T-helper 17 cell (primary cell): ENCODE measurements around the gene GATAD2A. TPM values are rescaled to one million over a fixed set of nuclear protein-coding genes. Genes with fewer than 3 reads are reported as not detected.
"Not testable (repeated sequence)": the region's sequence is repeated elsewhere in the genome, so short reads cannot be mapped to it uniquely, and the experiment has no call there.

ENCODE experiments used
- ATAC-seq: fragments of 150-1000 bp; cut with Tn5 transposase; 2 replicates; pipeline ENCODE4 v1.10.0; 2021; ENCODE audit warnings: mild to moderate bottlenecking, moderate library complexity
- DNase-seq, 3 donors: peaks; one replicate each; pipeline versions ENCODE4 v3.0.0 to v3.0.0-alpha.2; 2020 to 2021
- H3K9me3 ChIP-seq: one replicate; pipeline ENCODE4 v1.7.0; 2013; ENCODE audit warnings: low read length, mild to moderate bottlenecking; ENCODE audit not compliant: control insufficient read depth, poor library complexity, severe bottlenecking
- H3K27ac Mint-ChIP-seq: one replicate; pipeline ENCODE4 v1.8.0; 2022; ENCODE audit warnings: mild to moderate bottlenecking, moderate library complexity, mixed read lengths
- H3K27me3 Mint-ChIP-seq: one replicate; pipeline ENCODE4 v1.8.0; 2022; ENCODE audit warnings: mixed read lengths
- H3K36me3 Mint-ChIP-seq: one replicate; pipeline ENCODE4 v1.8.0; 2022; ENCODE audit warnings: low read depth, mixed read lengths
- H3K4me1 Mint-ChIP-seq: one replicate; pipeline ENCODE4 v1.8.0; 2022; ENCODE audit warnings: mild to moderate bottlenecking, mixed read lengths
- H3K4me3 Mint-ChIP-seq: one replicate; pipeline ENCODE4 v1.8.0; 2022; ENCODE audit warnings: mild to moderate bottlenecking, moderate library complexity, mixed read lengths
- total RNA-seq, 4 donors: library from RNA in 2 of 4; stranded (reverse) in 2 of 4; gene quantifications; one replicate each; pipeline ENCODE4 v1.2.3 and lab custom pipeline; 2022 to 2026

Gene GATAD2A, protein sequence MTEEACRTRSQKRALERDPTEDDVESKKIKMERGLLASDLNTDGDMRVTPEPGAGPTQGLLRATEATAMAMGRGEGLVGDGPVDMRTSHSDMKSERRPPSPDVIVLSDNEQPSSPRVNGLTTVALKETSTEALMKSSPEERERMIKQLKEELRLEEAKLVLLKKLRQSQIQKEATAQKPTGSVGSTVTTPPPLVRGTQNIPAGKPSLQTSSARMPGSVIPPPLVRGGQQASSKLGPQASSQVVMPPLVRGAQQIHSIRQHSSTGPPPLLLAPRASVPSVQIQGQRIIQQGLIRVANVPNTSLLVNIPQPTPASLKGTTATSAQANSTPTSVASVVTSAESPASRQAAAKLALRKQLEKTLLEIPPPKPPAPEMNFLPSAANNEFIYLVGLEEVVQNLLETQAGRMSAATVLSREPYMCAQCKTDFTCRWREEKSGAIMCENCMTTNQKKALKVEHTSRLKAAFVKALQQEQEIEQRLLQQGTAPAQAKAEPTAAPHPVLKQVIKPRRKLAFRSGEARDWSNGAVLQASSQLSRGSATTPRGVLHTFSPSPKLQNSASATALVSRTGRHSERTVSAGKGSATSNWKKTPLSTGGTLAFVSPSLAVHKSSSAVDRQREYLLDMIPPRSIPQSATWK
- 100 to 1,000 TPM; 129 to 153 TPM for total RNA-seq
- 120 to 148 reads per million in 2 donors for total RNA-seq (lab: John Stamatoyannopoulos, UW)

DNA sequence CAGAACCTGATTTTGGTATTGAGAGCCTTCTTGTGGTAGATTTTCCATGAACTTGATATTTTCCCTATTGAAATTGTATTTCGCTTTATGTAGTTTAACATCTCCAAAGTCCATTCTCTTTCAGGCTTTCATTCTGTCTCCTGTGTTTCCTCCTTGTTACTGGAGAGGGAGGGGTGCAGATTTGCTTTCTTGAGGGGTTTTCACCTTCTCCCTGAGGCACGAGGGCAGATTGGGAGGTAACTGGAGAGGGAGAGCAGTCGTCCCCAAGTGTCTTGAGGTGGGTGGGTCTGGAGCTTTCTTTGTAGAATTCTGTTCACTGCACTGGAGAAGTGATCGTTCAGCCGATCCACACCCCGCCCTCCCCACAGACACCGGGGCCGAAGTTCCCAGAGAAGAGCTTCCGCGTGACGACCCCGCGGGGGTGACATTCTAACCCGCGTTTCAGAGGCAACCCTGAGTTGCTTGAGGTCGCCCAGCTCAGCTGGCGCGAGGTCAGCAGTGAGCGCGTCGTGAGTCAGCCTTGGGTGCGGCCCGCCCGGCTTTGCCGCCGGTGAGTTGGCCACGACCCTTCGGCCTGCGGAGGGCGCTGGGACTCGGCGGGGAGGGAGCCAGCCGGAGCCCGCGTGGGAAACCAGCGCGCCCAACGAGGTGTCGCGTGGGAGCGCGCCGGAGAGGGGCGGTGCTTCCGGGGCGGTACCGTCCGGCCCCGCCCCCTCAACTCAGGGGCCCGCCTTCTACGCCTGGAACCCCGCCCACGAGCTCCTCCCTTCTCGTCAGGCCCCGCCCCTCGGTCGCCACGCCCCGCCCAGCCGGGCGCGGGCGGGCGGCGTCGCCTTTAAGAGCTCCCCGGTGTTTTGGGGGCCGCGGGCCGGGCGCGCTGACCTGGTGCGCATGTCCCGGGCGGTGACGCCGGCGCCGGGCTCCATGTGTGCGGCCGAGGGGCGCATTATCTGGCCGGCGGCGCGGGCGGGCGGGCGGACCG is at the start of gene GATAD2A:
Gene GATAD2A (plus strand): TSS at position 797 of the 982 bp plus-strand sequence. CDS start 59,671 bp downstream, outside the sequence.
- Mint-ChIP-seq H3K27ac (peak within 1 kb of the TSS; percentile 88), H3K36me3 (peaks cover 2% of the 10 kb centered on the region), H3K27me3 (no peaks in the 10 kb centered on the region), H3K4me3 (peak within 1 kb of the TSS; percentile 95), H3K4me1 (peaks cover 46% of the 10 kb centered on the region)
- ATAC-seq, result peak; percentile 85
- DNase-seq, result peak; percentile 88 to 92 (median 92)
- no peaks in the 10 kb centered on the region for H3K9me3 ChIP-seq

DNA sequence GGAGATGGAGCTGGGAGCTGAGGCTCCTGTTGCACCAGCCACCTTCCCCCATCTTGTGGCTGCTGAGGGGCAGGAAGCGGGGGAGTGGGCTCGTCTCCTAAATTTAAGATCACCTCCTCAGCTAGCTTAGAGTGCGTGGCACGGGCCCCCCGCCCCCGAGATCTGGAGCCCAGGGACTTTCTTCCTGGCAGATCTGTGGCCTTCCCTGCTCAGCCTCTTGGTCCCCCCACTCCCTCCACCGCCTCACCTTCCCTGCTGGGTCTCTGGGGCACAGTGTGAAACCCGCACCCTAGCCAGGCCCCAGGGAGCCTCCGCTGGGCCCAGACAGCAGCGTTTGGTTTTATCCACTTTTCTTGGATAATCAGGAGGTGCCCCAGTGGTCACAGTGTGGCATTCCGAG is 49.0 kb upstream of the GATAD2A start:
- no peak overlapping the region for H3K4me3 Mint-ChIP-seq
- H3K4me1 Mint-ChIP-seq, result peaks cover 22% of the 10 kb centered on the region
- no peaks in the 10 kb centered on the region for H3K36me3 Mint-ChIP-seq
- H3K27ac Mint-ChIP-seq, result no peak overlapping the region
- H3K9me3 ChIP-seq, result no peaks in the 10 kb centered on the region
- DNase-seq, result no peak
- no peak for ATAC-seq
- no peaks in the 10 kb centered on the region for H3K27me3 Mint-ChIP-seq

DNA sequence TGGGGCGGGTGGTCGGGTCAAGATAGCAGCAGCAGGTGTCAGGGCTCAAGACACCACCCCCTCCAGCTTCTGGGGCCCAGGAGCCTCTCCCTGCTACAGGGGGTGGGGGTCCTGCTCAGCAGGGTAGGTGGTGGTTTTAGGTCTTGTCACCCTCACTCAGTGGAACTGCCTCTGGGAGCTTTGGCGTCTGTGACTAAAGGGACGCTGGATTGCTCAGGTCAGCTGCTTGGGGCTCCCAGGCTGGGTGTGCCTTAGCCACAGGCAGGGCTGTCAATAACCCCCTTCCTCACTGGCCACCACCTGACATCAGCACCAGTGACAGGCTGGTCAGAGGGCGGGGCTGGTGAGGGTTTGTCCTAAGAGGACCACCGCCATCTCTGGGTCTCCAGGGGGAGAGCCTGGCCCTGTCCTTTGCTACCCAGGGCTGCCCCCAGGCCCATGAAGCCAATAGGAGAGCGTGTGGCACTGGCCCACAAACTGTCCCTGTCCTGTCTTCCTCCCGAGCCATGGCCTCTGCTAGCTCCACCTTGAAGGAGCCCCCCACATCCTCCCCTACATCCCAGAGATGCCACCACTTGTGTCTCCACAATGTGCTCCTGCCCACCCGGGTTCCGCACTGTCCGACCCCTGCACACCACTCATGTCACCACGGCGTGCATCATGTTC is 48.4 kb upstream of the GATAD2A start:
- H3K9me3 ChIP-seq, result no peaks in the 10 kb centered on the region
- DNase-seq (no peak), ATAC-seq (no peak)
- Mint-ChIP-seq H3K27me3 (no peaks in the 10 kb centered on the region), H3K36me3 (no peaks in the 10 kb centered on the region), H3K4me3 (no peak overlapping the region), H3K4me1 (peaks cover 24% of the 10 kb centered on the region), H3K27ac (peak overlapping the region; percentile 87)

DNA sequence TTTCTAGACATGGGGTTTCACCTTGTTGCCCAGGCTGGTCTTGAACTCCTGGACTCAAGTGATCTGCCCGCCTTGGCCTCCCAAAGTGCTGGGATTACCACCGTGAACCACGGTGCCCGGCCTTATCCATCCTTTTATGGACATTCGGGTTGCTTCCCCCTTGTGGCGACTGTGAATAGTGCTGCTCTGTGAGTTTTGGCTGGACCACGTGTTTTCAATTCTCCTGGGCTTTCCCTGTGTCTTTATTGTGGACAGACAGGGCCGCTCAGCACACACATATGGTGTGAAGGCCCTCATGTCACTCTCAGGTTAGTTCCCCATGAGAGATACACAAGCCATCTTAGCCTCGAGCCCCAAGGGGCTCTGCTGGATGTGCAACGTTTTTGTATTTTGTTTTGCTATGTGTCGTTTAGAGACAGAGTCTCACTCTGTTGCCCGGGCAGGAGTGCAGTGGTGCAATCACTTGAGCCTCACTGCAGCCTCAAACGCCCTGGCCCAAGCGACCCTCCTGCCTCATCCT is 44.3 kb upstream of the GATAD2A start:
- Mint-ChIP-seq H3K27ac (peak overlapping the region; percentile 70), H3K4me3 (peak overlapping the region; percentile 3), H3K27me3 (no peaks in the 10 kb centered on the region), H3K4me1 (peaks cover 30% of the 10 kb centered on the region), H3K36me3 (no peaks in the 10 kb centered on the region)
- H3K9me3 ChIP-seq, result no peaks in the 10 kb centered on the region
- ATAC-seq (peak; percentile 71), DNase-seq (peak; percentile 34 to 65 (median 52))

DNA sequence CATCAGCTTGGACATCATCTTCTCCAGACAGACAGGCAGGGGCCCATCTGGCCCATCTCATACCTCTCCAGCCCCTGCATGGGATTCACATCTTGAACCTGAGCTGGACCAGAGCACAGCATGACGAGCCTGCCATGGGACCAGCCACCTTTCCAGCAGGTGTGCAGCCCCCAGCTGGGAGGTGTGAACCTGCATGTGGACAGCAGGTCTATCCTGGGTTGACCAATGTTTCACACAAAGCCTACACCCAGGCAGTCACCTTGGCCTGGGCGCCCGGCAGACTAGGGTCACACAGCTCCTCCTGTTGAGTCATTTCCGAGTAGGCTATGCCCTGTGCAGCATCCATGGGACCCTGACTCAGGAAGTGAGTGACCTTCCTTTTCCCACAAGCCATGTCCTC is 43.4 kb upstream of the GATAD2A start:
- peak overlapping the region; percentile 55 for H3K4me3 Mint-ChIP-seq
- no peaks in the 10 kb centered on the region for H3K9me3 ChIP-seq
- H3K27ac Mint-ChIP-seq, result peak overlapping the region; percentile 47
- H3K4me1 Mint-ChIP-seq, result peaks cover 34% of the 10 kb centered on the region
- ATAC-seq (no peak), DNase-seq (no peak)
- H3K36me3 Mint-ChIP-seq, result no peaks in the 10 kb centered on the region
- H3K27me3 Mint-ChIP-seq, result no peaks in the 10 kb centered on the region

DNA sequence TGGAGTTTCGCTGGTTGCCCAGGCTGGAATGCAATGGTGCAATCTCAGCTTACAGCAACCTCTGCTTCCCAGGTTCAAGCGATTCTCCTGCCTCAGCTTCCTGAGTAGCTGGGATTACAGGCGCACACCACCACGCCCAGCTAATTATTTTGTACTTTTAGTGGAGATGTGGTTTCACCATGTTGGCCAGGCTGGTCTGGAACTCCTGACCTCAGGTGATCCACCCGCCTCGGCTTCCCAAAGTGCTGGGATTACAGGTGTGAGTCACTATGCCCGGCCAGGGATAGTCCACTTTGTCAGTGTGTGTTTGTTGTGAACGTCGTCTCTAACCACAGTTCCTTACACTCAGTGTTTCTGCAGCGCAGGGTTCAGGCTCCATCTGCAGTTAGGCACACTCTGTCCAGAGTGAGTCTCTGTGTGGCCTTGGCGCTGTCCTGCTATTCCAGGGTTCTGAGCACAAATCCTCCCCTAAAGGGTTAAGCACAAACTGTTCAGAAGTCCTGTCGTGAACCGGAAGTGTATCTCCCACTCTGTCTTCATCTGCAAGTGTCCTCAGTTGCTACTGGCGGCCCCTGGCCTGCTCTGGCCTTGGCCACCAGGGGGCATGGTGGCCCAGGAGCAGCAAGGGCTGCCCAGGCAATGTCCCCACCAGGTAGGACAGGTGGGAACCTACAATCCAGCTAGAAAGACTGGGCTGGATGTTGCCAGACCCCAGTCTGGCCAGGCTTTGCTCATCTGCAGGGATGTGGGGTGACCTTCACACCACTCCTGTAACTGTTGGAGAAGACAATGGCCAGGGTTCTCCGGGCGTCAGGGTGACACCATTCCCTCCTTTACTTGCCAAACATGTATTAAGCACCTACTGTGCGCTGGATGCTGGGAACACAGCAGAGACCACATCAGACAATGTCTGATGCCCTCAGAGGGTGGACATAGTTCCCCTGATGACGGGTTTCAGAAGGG is 38.8 kb upstream of the GATAD2A start:
- Mint-ChIP-seq H3K4me1 (peaks cover 14% of the 10 kb centered on the region), H3K27ac (peak overlapping the region; percentile 79), H3K27me3 (no peaks in the 10 kb centered on the region), H3K36me3 (no peaks in the 10 kb centered on the region), H3K4me3 (peak overlapping the region; percentile 71)
- ATAC-seq, result peak; percentile 69
- peak; percentile 56 to 64 (median 58) for DNase-seq
- H3K9me3 ChIP-seq, result no peaks in the 10 kb centered on the region

DNA sequence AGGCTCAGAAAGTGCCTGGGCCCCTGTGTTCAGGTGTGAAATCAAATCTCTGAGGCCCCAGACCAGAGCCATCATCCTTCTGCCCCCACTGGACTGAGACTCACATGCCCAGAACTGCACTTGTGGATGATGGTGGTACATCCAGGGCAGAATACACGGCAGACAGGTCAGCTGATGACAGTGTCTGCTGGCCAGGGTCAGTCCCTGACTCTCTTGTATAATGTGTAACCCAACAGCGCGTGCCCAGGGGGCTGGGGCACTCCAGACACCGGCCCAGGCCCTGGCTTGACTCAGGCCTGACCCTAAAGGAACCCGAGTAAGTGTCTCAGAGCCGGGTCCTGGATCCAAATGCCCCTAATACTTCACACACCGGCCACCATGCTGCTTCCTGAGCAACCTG is 37.4 kb upstream of the GATAD2A start:
- no peak for ATAC-seq

DNA sequence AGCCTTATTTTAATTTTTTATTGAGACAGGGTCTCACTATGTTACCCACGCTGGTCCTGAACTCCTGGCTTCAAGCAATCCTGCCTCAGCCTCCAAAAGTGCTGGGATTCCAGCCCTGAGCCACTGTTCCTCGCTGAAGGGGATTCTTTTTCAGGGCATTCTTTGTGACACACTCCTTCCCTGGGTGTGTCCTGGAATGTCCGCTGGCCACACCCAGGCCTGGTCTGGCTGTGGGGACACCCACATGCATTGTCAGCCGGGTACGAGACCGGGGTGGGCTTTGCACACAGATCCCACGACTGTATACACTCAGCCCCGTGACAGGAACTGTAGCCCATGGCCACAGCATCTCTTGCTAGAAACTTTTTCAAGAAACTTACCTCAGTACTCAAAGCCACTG is 34.4 kb upstream of the GATAD2A start:
- ATAC-seq (no peak), DNase-seq (no peak)
- H3K27me3 Mint-ChIP-seq, result no peaks in the 10 kb centered on the region
- H3K4me3 Mint-ChIP-seq, result no peak overlapping the region
- H3K9me3 ChIP-seq, result no peaks in the 10 kb centered on the region
- H3K27ac Mint-ChIP-seq, result no peak overlapping the region
- no peaks in the 10 kb centered on the region for H3K36me3 Mint-ChIP-seq
- H3K4me1 Mint-ChIP-seq, result peaks cover 10% of the 10 kb centered on the region

More for the DNA sequence above, 37.4 kb upstream of the GATAD2A start:
- H3K36me3 Mint-ChIP-seq, result no peaks in the 10 kb centered on the region
- no peaks in the 10 kb centered on the region for H3K27me3 Mint-ChIP-seq
- no peak for DNase-seq
- peak overlapping the region; percentile 41 for H3K27ac Mint-ChIP-seq
- peaks cover 15% of the 10 kb centered on the region for H3K4me1 Mint-ChIP-seq
- H3K4me3 Mint-ChIP-seq, result no peak overlapping the region
- no peaks in the 10 kb centered on the region for H3K9me3 ChIP-seq

DNA sequence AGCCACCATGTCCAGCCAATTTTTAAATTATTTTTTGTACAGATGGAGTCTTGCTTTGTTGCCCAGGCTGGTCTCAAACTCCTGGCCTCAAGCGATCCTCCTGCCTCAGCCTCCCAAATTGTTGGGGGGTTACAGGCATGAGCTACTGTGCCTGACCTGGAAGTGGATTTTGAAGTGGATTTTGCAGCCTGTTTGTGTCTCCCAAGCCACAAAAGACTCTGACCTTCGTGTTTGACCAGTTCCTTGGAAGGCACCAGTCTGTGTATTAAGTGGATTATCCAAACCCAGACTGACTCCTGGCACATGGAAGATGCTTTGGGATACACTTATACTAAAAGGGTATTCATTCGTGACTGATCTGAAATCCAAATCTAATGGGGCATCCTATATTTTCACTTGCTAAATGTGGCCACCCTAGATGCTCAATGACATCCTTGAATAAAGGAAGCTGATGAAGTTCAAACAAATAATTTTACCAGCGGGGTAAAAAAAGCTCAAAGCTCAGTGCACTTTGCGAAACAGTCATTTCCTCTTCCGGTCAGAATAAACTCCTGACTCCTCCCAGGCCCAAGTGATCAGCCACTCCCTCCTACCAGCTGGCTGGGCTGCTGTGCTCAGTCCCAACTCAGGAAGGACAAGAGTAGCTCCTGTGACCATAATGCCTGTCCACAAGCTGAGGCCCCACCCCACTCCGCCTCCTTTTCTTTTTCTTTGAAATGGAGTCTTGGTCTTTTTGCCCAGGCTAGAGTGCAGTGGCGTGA is 32.6 kb upstream of the GATAD2A start:
- Mint-ChIP-seq H3K4me3 (peak overlapping the region; percentile 52), H3K27ac (peak overlapping the region; percentile 84), H3K27me3 (no peaks in the 10 kb centered on the region), H3K36me3 (no peaks in the 10 kb centered on the region), H3K4me1 (peaks cover 7% of the 10 kb centered on the region)
- no peak for DNase-seq
- peak; percentile 90 for ATAC-seq
- no peaks in the 10 kb centered on the region for H3K9me3 ChIP-seq

DNA sequence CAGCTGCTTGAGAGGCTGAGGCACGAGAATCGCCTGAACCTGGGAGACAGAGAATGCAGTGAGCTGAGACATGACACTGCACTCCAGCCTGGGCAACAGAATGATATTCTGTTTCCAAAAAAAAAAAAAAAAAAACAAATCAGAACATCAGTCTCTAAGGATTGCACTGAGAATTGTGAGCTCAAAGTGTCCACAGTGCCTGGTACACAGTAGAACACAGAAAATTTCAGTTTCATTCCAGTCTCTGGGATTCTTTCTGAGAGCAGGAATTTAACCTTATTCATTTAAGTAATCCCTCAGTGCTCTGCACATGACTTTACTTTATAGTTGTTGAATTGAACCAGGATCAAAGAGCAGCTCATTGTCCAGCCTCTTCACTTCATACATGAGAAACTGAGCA is 25.9 kb upstream of the GATAD2A start:
- ATAC-seq, result no peak
- Mint-ChIP-seq H3K27ac (no peak overlapping the region), H3K4me3 (no peak overlapping the region), H3K4me1 (peaks cover 7% of the 10 kb centered on the region), H3K27me3 (no peaks in the 10 kb centered on the region), H3K36me3 (no peaks in the 10 kb centered on the region)
- no peaks in the 10 kb centered on the region for H3K9me3 ChIP-seq
- DNase-seq, result no peak

DNA sequence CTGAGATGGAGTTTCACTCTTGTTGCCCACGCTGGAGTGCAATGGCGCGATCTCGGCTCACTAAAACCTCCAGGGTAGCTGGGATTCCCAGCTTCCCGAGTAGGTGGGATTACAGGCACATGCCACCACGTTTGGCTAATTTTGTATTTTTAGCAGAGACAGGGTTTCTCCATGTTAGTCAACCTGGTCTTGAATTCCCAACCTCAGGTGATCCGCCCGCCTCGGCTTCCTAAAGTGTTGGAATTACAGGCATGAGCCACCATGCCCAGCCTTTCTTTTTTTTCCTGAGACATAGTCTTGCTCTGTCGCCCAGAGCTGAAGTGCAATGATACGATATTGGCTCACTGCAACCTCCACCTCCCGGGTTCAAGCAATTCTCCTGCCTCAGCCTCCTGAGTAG is 25.2 kb upstream of the GATAD2A start:
- H3K27ac Mint-ChIP-seq, H3K4me3 Mint-ChIP-seq, ATAC-seq, H3K27me3 Mint-ChIP-seq, H3K9me3 ChIP-seq, DNase-seq, H3K36me3 Mint-ChIP-seq, H3K4me1 Mint-ChIP-seq: not testable (repeated sequence)
